Activated naive CD4-positive, alpha-beta T cell treated with Interleukin-2 at 50 U/mL for 16 hours (primary cell): ENCODE data around the gene RHAG.
"Not testable (repeated sequence)": the region's sequence is repeated elsewhere in the genome, so short reads cannot be mapped to it uniquely, and the experiment has no call there.

Experiments used
- DNase-seq: peaks from one replicate; pipeline ENCODE4 v3.0.0-alpha.2; 2020

Gene RHAG

GRCh38 chr6:49636713-49637349 is at the start of gene RHAG:
Gene RHAG, minus strand, starts transcription at chr6:49636839. Its CDS starts 27 bp downstream, at chr6:49636812.
- no peak for DNase-seq

- no peak for DNase-seq
These were observed 40.1 kb upstream of the RHAG start for GRCh38 chr6:49676671-49677281.

- no peak for DNase-seq
These were observed 39.2 kb upstream of the RHAG start for GRCh38 chr6:49675816-49676215.

- no peak for DNase-seq
These were observed 31.5 kb upstream of the RHAG start for GRCh38 chr6:49668083-49668511.

- DNase-seq, result no peak
These were observed 30.5 kb upstream of the RHAG start for GRCh38 chr6:49666930-49667757.

GRCh38 chr6:49666480-49666879 is 29.8 kb upstream of the RHAG start:
- DNase-seq, result no peak

GRCh38 chr6:49664817-49665216 is 28.2 kb upstream of the RHAG start:
- no peak for DNase-seq

GRCh38 chr6:49664054-49664453 is 27.4 kb upstream of the RHAG start:
- DNase-seq, result not testable (repeated sequence)

GRCh38 chr6:49662892-49663261 is 26.2 kb upstream of the RHAG start:
- DNase-seq, result no peak

GRCh38 chr6:49662231-49662891 is 25.7 kb upstream of the RHAG start:
- DNase-seq, result no peak

- DNase-seq, result no peak
These were observed 17.3 kb upstream of the RHAG start for GRCh38 chr6:49653942-49654341.

- DNase-seq, result no peak
These were observed 16.8 kb upstream of the RHAG start for GRCh38 chr6:49653438-49653837.

GRCh38 chr6:49651239-49651638 is 14.6 kb upstream of the RHAG start:
- no peak for DNase-seq

- DNase-seq, result no peak
These were observed 13.3 kb upstream of the RHAG start for GRCh38 chr6:49649988-49650387.

GRCh38 chr6:49648036-49648435 is 11.4 kb upstream of the RHAG start:
- DNase-seq, result no peak

GRCh38 chr6:49647476-49647875 is 10.8 kb upstream of the RHAG start:
- DNase-seq, result no peak

GRCh38 chr6:49646942-49647341 is 10.3 kb upstream of the RHAG start:
- DNase-seq, result no peak

GRCh38 chr6:49646130-49646824 is 9.6 kb upstream of the RHAG start:
- no peak for DNase-seq

- no peak for DNase-seq
These were observed 8.5 kb upstream of the RHAG start for GRCh38 chr6:49645139-49645538.

- DNase-seq, result no peak
These were observed 2.7 kb upstream of the RHAG start for GRCh38 chr6:49639177-49639817.

GRCh38 chr6:49637350-49637731 is 702 bp upstream of the RHAG start:
- DNase-seq, result no peak

GRCh38 chr6:49635978-49636712 is 494 bp downstream of the RHAG start:
- no peak for DNase-seq
